Osteoblast (primary cell): ENCODE results near the gene GPR180. TPM values are rescaled to one million over a fixed set of nuclear protein-coding genes. Genes with fewer than 3 reads are reported as not detected.

ENCODE experiments used
- DNase-seq: peaks from one replicate; pipeline ENCODE4 v3.0.0; 2011; ENCODE audit warnings: low spot score, mixed read lengths; ENCODE audit not compliant: insufficient read length; ENCODE audit errors: missing footprints
- H2AFZ ChIP-seq: 2 replicates; pipeline ENCODE4 v1.6.0; 2011; ENCODE audit warnings: mild to moderate bottlenecking, low read length
- H3K27ac ChIP-seq: 2 replicates; pipeline ENCODE4 v1.5.1; 2011; ENCODE audit warnings: mild to moderate bottlenecking, low read depth, low read length, moderate library complexity
- H3K27me3 ChIP-seq: 2 replicates; pipeline ENCODE4 v1.6.0; 2012; ENCODE audit warnings: mild to moderate bottlenecking, control low read depth, inconsistent platforms, low read length, moderate library complexity; ENCODE audit not compliant: insufficient read depth
- H3K36me3 ChIP-seq: 2 replicates; pipeline ENCODE4 v1.5.1; 2011; ENCODE audit warnings: mild to moderate bottlenecking, low read length, control low read depth, moderate library complexity; ENCODE audit not compliant: insufficient read depth
- H3K4me1 ChIP-seq: 2 replicates; pipeline ENCODE4 v1.5.1; 2011; ENCODE audit warnings: mild to moderate bottlenecking, low read length, control low read depth, moderate library complexity; ENCODE audit not compliant: insufficient read depth
- H3K4me2 ChIP-seq: 2 replicates; pipeline ENCODE4 v1.6.0; 2011; ENCODE audit warnings: mild to moderate bottlenecking, low read length; ENCODE audit not compliant: insufficient read depth
- H3K4me3 ChIP-seq: fragments of 200-600 bp; sonication (generic); 3 replicates; pipeline ENCODE4 v1.5.1; 2012; ENCODE audit warnings: mild to moderate bottlenecking, low read length, inconsistent platforms; ENCODE audit not compliant: insufficient read depth
- H3K79me2 ChIP-seq: 2 replicates; pipeline ENCODE4 v1.6.0; 2012; ENCODE audit warnings: mild to moderate bottlenecking, low read length, control low read depth, inconsistent platforms; ENCODE audit not compliant: insufficient read depth
- H3K9me3 ChIP-seq: 2 replicates; pipeline ENCODE4 v1.5.1; 2011; ENCODE audit warnings: low read depth, low read length, control low read depth
- H4K20me1 ChIP-seq: 2 replicates; pipeline ENCODE4 v1.6.0; 2012; ENCODE audit warnings: mild to moderate bottlenecking, low read length, control low read depth; ENCODE audit not compliant: insufficient read depth
- total RNA-seq: library from RNA; depleted of rRNA; stranded (reverse); fragments of >200 nt; gene quantifications from 2 replicates; pipeline ENCODE4 v1.2.3, GENCODE V29; 2012
- TF ChIP-seq, protein P1 (sequence below): IDR thresholded peaks from 2 replicates; pipeline ENCODE4 v1.5.1; 2011; ENCODE audit warnings: mild to moderate bottlenecking, low read depth, low read length, moderate library complexity; ENCODE audit errors: extremely low read depth

Gene GPR180
- total RNA-seq, 1 donor: 8.7 TPM

DNA sequence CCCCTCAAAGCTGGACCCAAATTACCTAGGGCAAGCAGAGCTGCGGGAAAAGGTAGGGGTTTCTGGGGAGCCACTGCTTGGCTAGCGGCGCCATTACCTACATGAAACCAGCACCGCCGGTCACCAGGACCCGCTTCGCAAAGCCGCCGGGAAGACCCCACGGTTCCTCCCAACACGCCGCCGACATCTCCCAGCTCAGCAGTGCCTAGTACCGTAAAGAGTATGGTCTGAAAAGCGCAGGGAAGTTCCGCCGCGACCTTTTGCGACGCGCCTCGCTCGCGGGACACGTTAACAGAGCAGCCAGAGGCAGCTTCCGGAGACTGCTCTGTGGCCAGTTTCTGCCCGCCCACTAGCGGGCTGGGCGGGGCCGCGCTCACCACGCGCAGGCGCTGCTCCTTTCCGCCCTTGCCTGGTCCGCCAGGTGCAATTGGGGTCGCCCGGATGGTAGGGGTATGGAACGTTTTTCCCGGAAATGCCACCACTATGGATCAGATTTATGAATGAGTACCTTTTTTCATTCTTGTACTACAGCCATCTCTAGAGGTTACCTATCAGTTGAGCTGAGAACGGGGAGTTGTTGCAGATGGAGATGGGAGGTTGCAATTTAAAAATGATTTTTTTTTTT is 5.6 kb upstream of the GPR180 start, which contains the start of gene TGDS:
Gene TGDS (minus strand): TSS at position 203 of the 625 bp plus-strand sequence. CDS start 16 bp downstream, at position 187.
- peak within 1 kb of the TSS; percentile 95 for H3K4me2 ChIP-seq
- H3K36me3 ChIP-seq: peaks cover 16% of the 10 kb centered on the region
- no peaks in the 10 kb centered on the region for H3K9me3 ChIP-seq
- peaks cover 35% of the 10 kb centered on the region for H3K79me2 ChIP-seq
- H2AFZ ChIP-seq: peak within 1 kb of the TSS; percentile 97
- TF ChIP-seq, protein P1, sequence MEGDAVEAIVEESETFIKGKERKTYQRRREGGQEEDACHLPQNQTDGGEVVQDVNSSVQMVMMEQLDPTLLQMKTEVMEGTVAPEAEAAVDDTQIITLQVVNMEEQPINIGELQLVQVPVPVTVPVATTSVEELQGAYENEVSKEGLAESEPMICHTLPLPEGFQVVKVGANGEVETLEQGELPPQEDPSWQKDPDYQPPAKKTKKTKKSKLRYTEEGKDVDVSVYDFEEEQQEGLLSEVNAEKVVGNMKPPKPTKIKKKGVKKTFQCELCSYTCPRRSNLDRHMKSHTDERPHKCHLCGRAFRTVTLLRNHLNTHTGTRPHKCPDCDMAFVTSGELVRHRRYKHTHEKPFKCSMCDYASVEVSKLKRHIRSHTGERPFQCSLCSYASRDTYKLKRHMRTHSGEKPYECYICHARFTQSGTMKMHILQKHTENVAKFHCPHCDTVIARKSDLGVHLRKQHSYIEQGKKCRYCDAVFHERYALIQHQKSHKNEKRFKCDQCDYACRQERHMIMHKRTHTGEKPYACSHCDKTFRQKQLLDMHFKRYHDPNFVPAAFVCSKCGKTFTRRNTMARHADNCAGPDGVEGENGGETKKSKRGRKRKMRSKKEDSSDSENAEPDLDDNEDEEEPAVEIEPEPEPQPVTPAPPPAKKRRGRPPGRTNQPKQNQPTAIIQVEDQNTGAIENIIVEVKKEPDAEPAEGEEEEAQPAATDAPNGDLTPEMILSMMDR: no peak
- peaks cover 7% of the 10 kb centered on the region for H4K20me1 ChIP-seq
- peaks cover 16% of the 10 kb centered on the region for H3K4me1 ChIP-seq
- peak within 1 kb of the TSS; percentile 94 for H3K4me3 ChIP-seq
- peak; percentile 97 for DNase-seq
- peak within 1 kb of the TSS; percentile 77 for H3K27ac ChIP-seq
- no peaks in the 10 kb centered on the region for H3K27me3 ChIP-seq

DNA sequence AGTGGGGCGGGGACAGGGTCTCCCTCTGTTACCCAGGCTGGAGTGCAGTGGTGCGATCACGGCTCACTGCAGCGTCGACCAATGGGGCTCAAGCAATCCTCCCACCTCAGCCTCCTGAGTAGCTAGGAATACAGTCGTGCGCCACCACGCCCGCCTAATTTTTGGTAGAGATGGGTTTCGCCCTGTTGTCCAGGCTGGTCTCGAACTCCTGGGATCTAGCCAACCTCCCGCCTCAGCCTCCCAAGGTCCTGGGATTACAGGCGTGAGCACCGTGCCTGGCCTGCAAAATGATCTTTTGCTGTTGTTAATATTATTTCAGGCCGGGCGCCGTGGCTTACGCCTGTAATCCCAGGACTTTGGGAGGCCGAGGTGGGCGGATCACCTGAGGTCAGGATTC is 5.1 kb upstream of the GPR180 start:
- Histone ChIP-seq H3K9me3 (no peaks in the 10 kb centered on the region), H3K36me3 (peaks cover 12% of the 10 kb centered on the region)

DNA sequence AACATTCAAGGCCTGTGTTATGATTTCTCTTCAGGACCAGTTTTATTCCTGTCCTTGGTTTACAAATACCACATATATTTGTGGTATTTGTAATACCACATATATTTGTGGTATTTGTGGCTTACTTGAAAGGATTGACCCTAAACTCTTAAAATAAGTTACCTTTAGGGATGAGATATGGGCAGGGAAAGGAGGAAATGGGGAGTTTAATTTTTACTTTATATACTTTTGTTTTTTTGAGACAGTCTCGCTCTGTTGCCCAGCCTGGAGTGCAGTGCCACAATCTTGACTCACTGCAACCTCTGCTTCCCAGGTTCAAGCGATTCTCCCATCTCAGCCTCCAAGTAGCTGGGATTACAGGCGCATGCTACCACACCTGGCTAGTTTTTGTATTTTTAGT is 3.4 kb upstream of the GPR180 start:
- H4K20me1 ChIP-seq: peaks cover 7% of the 10 kb centered on the region
- H3K4me1 ChIP-seq: peaks cover 25% of the 10 kb centered on the region
- no peak overlapping the region for H3K4me2 ChIP-seq
- no peak for DNase-seq
- peaks cover 41% of the 10 kb centered on the region for H3K79me2 ChIP-seq
- TF ChIP-seq, protein P1: no peak
- H3K9me3 ChIP-seq: no peaks in the 10 kb centered on the region
- H3K4me3 ChIP-seq: no peak overlapping the region
- no peaks in the 10 kb centered on the region for H3K27me3 ChIP-seq
- no peak overlapping the region for H3K27ac ChIP-seq
- H2AFZ ChIP-seq: peak overlapping the region; percentile 33
- H3K36me3 ChIP-seq: no peaks in the 10 kb centered on the region

More for the DNA sequence above, 5.1 kb upstream of the GPR180 start:
- Histone ChIP-seq H3K4me1 (peaks cover 16% of the 10 kb centered on the region), H4K20me1 (peaks cover 7% of the 10 kb centered on the region), H3K79me2 (peaks cover 35% of the 10 kb centered on the region), H3K4me3 (peak overlapping the region; percentile 94), H3K4me2 (peak overlapping the region; percentile 95), H3K27ac (peak overlapping the region; percentile 77), H3K27me3 (no peaks in the 10 kb centered on the region), H2AFZ (peak overlapping the region; percentile 97)
- TF ChIP-seq, protein P1: no peak
- DNase-seq: no peak

DNA sequence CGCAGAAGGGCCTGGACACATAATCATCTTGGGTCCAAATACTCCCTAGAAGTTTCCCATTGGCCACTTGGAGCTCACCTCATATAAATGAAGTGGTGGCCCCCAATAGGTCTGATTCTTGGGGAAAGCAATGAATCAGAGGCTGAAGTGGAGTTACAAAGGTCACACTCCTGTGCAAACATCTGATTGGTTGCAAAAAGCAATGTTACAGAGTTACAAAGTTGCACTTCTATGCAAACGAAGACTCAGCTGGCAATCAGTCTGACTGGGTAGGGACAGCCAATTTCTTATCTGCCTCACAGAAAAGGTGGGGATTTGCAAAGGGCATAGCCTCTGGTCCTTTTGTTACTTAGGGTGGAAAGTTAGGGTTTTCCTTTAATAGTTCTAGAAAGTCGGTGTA is 1.8 kb upstream of the GPR180 start:
- Histone ChIP-seq H3K27me3 (no peaks in the 10 kb centered on the region), H3K4me1 (peaks cover 14% of the 10 kb centered on the region), H3K79me2 (peaks cover 41% of the 10 kb centered on the region), H3K4me3 (no peak overlapping the region), H4K20me1 (peaks cover under 1% of the 10 kb centered on the region), H3K4me2 (no peak overlapping the region), H3K27ac (no peak overlapping the region), H3K36me3 (no peaks in the 10 kb centered on the region), H3K9me3 (no peaks in the 10 kb centered on the region), H2AFZ (no peak overlapping the region)
- no peak for DNase-seq
- TF ChIP-seq, protein P1: no peak
